Mucosa of descending colon (tissue), 3 donors: ENCODE measurements around the gene RNF19B. TPM values are rescaled to one million over a fixed set of nuclear protein-coding genes. Genes with fewer than 3 reads are reported as not detected.
"Not testable (repeated sequence)": the region's sequence is repeated elsewhere in the genome, so short reads cannot be mapped to it uniquely, and the experiment has no call there.

Experiments used
- ATAC-seq: fragments of 200-7000 bp; cut with Tn5 transposase; one replicate; pipeline ENCODE4 v1.9.1; 2020; ENCODE audit warnings: mild to moderate bottlenecking, moderate library complexity
- DNase-seq, 3 donors: peaks; one replicate each; pipeline ENCODE4 v3.0.0-alpha.2; 2020
- H3K36me3 ChIP-seq: fragments of 200-600 bp; one replicate; pipeline ENCODE4 v1.8.0; 2021; ENCODE audit warnings: low read depth, mild to moderate bottlenecking
- H3K4me1 ChIP-seq: fragments of 200-600 bp; one replicate; pipeline ENCODE4 v1.8.0; 2021; ENCODE audit warnings: low read depth, mild to moderate bottlenecking
- H3K4me3 ChIP-seq: fragments of 200-600 bp; one replicate; pipeline ENCODE4 v1.8.0; 2021; ENCODE audit warnings: mild to moderate bottlenecking
- H3K9me3 ChIP-seq: fragments of 200-600 bp; one replicate; pipeline ENCODE4 v1.8.0; 2021; ENCODE audit warnings: mild to moderate bottlenecking
- intact Hi-C, 2 donors: fragments of 100-400 bp; cut with DNase I in 1 of 2; cut with micrococcal nuclease in 1 of 2; formaldehyde crosslinking; loops; one replicate each; pipeline versions ENCODE4 v1.11.0 to v1.11.1; 2022; cut with DNase I, micrococcal nuclease
- total RNA-seq, 3 donors: library from RNA; stranded (reverse); fragmentation: NEBNext Ultra II Directional in 2 of 3; extraction: Animal tissue kit (Norgen Biotek cat#: 25700) in 2 of 3; gene quantifications; one replicate each; pipeline versions ENCODE4 v1.2.1 to v1.2.4, GENCODE V29; 2021 to 2023
- TF ChIP-seq, protein P1 (sequence below): fragments of 200-600 bp; IDR thresholded peaks from one replicate; pipeline ENCODE4 v1.8.0; 2022; ENCODE audit warnings: antibody characterized with exemption, mild to moderate bottlenecking
- donor health status: DM: no; HTN: no; CAD: no; lungs with moderate emphysema.
- donor health status: DM: no; HTN: no; CAD: no.
- donor health status: DM: no; HTN: yes; CAD: no.

The RNF19B gene
- total RNA-seq, 3 donors from 2014 or later: 51.5 to 74.9 (median 68.0) TPM

GRCh38 chr1:32997381-32997891 is 32.8 kb upstream of the RNF19B start:
- intact Hi-C loops: no loop called here
- Histone ChIP-seq H3K36me3 (no peaks in the 10 kb centered on the region), H3K4me3 (no peak overlapping the region), H3K4me1 (peaks cover 10% of the 10 kb centered on the region), H3K9me3 (no peaks in the 10 kb centered on the region)
- TF ChIP-seq, protein P1, sequence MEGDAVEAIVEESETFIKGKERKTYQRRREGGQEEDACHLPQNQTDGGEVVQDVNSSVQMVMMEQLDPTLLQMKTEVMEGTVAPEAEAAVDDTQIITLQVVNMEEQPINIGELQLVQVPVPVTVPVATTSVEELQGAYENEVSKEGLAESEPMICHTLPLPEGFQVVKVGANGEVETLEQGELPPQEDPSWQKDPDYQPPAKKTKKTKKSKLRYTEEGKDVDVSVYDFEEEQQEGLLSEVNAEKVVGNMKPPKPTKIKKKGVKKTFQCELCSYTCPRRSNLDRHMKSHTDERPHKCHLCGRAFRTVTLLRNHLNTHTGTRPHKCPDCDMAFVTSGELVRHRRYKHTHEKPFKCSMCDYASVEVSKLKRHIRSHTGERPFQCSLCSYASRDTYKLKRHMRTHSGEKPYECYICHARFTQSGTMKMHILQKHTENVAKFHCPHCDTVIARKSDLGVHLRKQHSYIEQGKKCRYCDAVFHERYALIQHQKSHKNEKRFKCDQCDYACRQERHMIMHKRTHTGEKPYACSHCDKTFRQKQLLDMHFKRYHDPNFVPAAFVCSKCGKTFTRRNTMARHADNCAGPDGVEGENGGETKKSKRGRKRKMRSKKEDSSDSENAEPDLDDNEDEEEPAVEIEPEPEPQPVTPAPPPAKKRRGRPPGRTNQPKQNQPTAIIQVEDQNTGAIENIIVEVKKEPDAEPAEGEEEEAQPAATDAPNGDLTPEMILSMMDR: no peak
- no peak for DNase-seq
- no peak for ATAC-seq

DNA sequence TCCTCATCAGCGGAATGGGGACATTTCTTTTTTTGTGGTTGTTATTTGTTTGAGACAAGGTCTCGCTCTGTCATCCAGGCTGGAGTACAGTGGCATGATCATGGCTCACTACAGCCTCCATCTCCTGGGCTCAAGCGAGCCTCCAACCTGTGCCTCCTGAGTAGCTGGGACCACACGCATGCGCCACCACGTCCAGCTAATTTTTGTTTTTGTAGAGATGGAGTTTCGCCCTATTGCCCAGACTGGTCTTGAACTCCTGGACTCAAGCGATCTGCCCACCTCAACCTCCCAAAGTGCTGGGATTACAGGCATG is 28.7 kb upstream of the RNF19B start:
- H3K4me3 ChIP-seq, intact Hi-C loops, H3K9me3 ChIP-seq, H3K36me3 ChIP-seq, DNase-seq, ATAC-seq: not testable (repeated sequence)
- peaks cover 26% of the 10 kb centered on the region for H3K4me1 ChIP-seq

GRCh38 chr1:32992489-32993323 is 28.1 kb upstream of the RNF19B start:
- intact Hi-C loops: no loop called here
- TF ChIP-seq, protein P1: no peak
- H3K36me3 ChIP-seq: no peaks in the 10 kb centered on the region
- H3K4me3 ChIP-seq: no peak overlapping the region
- ATAC-seq (peak; percentile 98), DNase-seq (peak; percentile 87 to 92 (median 88))
- H3K9me3 ChIP-seq: no peaks in the 10 kb centered on the region
- peaks cover 26% of the 10 kb centered on the region for H3K4me1 ChIP-seq

- ATAC-seq: no peak
- Histone ChIP-seq H3K4me1 (peaks cover 26% of the 10 kb centered on the region), H3K36me3 (no peaks in the 10 kb centered on the region), H3K9me3 (no peaks in the 10 kb centered on the region), H3K4me3 (no peak overlapping the region)
- intact Hi-C loops: no loop called here
- TF ChIP-seq, protein P1: no peak
- no peak for DNase-seq
Observed at GRCh38 chr1:32991819-32992488, 27.3 kb upstream of the RNF19B start.

- intact Hi-C loops: no loop called here
- H3K4me1 ChIP-seq: peaks cover 26% of the 10 kb centered on the region
- TF ChIP-seq, protein P1: no peak
- DNase-seq: no peak
- no peak overlapping the region for H3K4me3 ChIP-seq
- H3K9me3 ChIP-seq: no peaks in the 10 kb centered on the region
- no peak for ATAC-seq
- H3K36me3 ChIP-seq: no peaks in the 10 kb centered on the region
Observed at GRCh38 chr1:32991386-32991785, 26.8 kb upstream of the RNF19B start.

- Histone ChIP-seq H3K36me3 (no peaks in the 10 kb centered on the region), H3K4me1 (peaks cover 26% of the 10 kb centered on the region), H3K9me3 (no peaks in the 10 kb centered on the region), H3K4me3 (no peak overlapping the region)
- ATAC-seq (no peak), DNase-seq (no peak)
- TF ChIP-seq, protein P1: no peak
- intact Hi-C loops: no loop called here
Observed at GRCh38 chr1:32990887-32991286, 26.3 kb upstream of the RNF19B start.
